HT1080 (cell line): ENCODE data around the gene LEP. TPM values are rescaled to one million over a fixed set of nuclear protein-coding genes. Genes with fewer than 3 reads are reported as not detected.

Experiments
- DNase-seq: peaks from one replicate; pipeline ENCODE4 v3.0.0-alpha.2; 2015; ENCODE audit warnings: low read depth
- total RNA-seq: library from RNA; depleted of rRNA; stranded (reverse); fragments of >200 nt; shearing (Covaris generic); gene quantifications from 2 replicates; pipeline ENCODE4 v1.2.3, GENCODE V29; 2014

The LEP gene
- total RNA-seq, 1 experiment from 2014 or later: not detected

GRCh38 chr7:128244861-128245260 is 3.8 kb downstream of the LEP start:
- no peak for DNase-seq

GRCh38 chr7:128247108-128247507 is 6.0 kb downstream of the LEP start:
- no peak for DNase-seq

GRCh38 chr7:128247640-128248194 is 6.6 kb downstream of the LEP start:
- DNase-seq: peak; percentile 75

- no peak for DNase-seq
Measured at GRCh38 chr7:128251337-128251736, 10.3 kb downstream of the LEP start.

- DNase-seq: no peak
Measured at GRCh38 chr7:128253701-128254100, 12.6 kb downstream of the LEP start.

GRCh38 chr7:128254470-128254869 is 13.4 kb downstream of the LEP start:
- DNase-seq: no peak

- DNase-seq: no peak
Measured at GRCh38 chr7:128255271-128255670, 14.2 kb downstream of the LEP start.

- no peak for DNase-seq
Measured at GRCh38 chr7:128257458-128257857, 16.4 kb downstream of the LEP start.

GRCh38 chr7:128259131-128260061 is 18.3 kb downstream of the LEP start:
- peak; percentile 61 for DNase-seq

GRCh38 chr7:128260069-128260795 is 19.2 kb downstream of the LEP start:
- no peak for DNase-seq

- no peak for DNase-seq
Measured at GRCh38 chr7:128262273-128263028, 21.4 kb downstream of the LEP start.

GRCh38 chr7:128263420-128263819 is 22.3 kb downstream of the LEP start:
- DNase-seq: peak; percentile 23

GRCh38 chr7:128264477-128264876 is 23.4 kb downstream of the LEP start:
- DNase-seq: no peak

- no peak for DNase-seq
Measured at GRCh38 chr7:128265156-128265905, 24.3 kb downstream of the LEP start.

GRCh38 chr7:128265906-128266300 is 24.8 kb downstream of the LEP start:
- no peak for DNase-seq

GRCh38 chr7:128266529-128266882 is 25.4 kb downstream of the LEP start:
- DNase-seq: no peak

- peak; percentile 50 for DNase-seq
Measured at GRCh38 chr7:128266883-128267594, 26.0 kb downstream of the LEP start.

GRCh38 chr7:128267595-128267924 is 26.5 kb downstream of the LEP start:
- DNase-seq: no peak

- DNase-seq: no peak
Measured at GRCh38 chr7:128268233-128268632, 27.2 kb downstream of the LEP start.

- DNase-seq: no peak
Measured at GRCh38 chr7:128270826-128271272, 29.8 kb downstream of the LEP start.
